Effector CD4-positive, alpha-beta T cell (primary cell): ENCODE measurements around the gene TMTC2.

ENCODE experiments used
- DNase-seq: peaks from one replicate; pipeline ENCODE4 v3.0.0-alpha.2; 2020

TMTC2 gene

GRCh38 chr12:83031196-83031595 is 344.5 kb downstream of the TMTC2 start:
- no peak for DNase-seq

- no peak for DNase-seq
Observed at GRCh38 chr12:83036847-83037246, 350.1 kb downstream of the TMTC2 start.

GRCh38 chr12:83039413-83039812 is 352.7 kb downstream of the TMTC2 start:
- DNase-seq = no peak

- no peak for DNase-seq
Observed at GRCh38 chr12:83040339-83040738, 353.6 kb downstream of the TMTC2 start.

GRCh38 chr12:83040991-83041390 is 354.3 kb downstream of the TMTC2 start:
- DNase-seq = no peak

GRCh38 chr12:83042441-83043200 is 355.9 kb downstream of the TMTC2 start:
- DNase-seq = no peak

- no peak for DNase-seq
Observed at GRCh38 chr12:83044736-83045135, 358.0 kb downstream of the TMTC2 start.

GRCh38 chr12:83046019-83046418 is 359.3 kb downstream of the TMTC2 start:
- no peak for DNase-seq

- DNase-seq = no peak
Observed at GRCh38 chr12:83049306-83049705, 362.6 kb downstream of the TMTC2 start.

- no peak for DNase-seq
Observed at GRCh38 chr12:83052890-83053541, 366.3 kb downstream of the TMTC2 start.

GRCh38 chr12:83057436-83057835 is 370.7 kb downstream of the TMTC2 start:
- DNase-seq = no peak

- DNase-seq = no peak
Observed at GRCh38 chr12:83059107-83059506, 372.4 kb downstream of the TMTC2 start.

- DNase-seq = no peak
Observed at GRCh38 chr12:83065562-83065961, 378.9 kb downstream of the TMTC2 start.

GRCh38 chr12:83067981-83068380 is 381.3 kb downstream of the TMTC2 start:
- DNase-seq = no peak

GRCh38 chr12:83074358-83074894 is 387.7 kb downstream of the TMTC2 start:
- DNase-seq = no peak

- DNase-seq = no peak
Observed at GRCh38 chr12:83075471-83075870, 388.8 kb downstream of the TMTC2 start.

- DNase-seq = no peak
Observed at GRCh38 chr12:83077041-83077440, 390.3 kb downstream of the TMTC2 start.

- no peak for DNase-seq
Observed at GRCh38 chr12:83082690-83083276, 396.1 kb downstream of the TMTC2 start.

GRCh38 chr12:83083616-83084015 is 396.9 kb downstream of the TMTC2 start:
- no peak for DNase-seq

GRCh38 chr12:83084516-83085234 is 398.0 kb downstream of the TMTC2 start:
- no peak for DNase-seq

- no peak for DNase-seq
Observed at GRCh38 chr12:83086023-83086422, 399.3 kb downstream of the TMTC2 start.

- DNase-seq = no peak
Observed at GRCh38 chr12:83089575-83089974, 402.9 kb downstream of the TMTC2 start.

GRCh38 chr12:83092129-83092528 is 405.4 kb downstream of the TMTC2 start:
- DNase-seq = no peak
